GM21360 (cell line): Measurements from ENCODE around the gene LNX1.
A peak's percentile ranks its signal among the peaks of the same experiment; 100 is the strongest.

Experiments used
- ATAC-seq: cut with Tn5 transposase; IDR thresholded peaks from one replicate; pipeline ENCODE4 v1.9.1; 2021; ENCODE audit warnings: mild to moderate bottlenecking, moderate library complexity; ENCODE audit not compliant: unreplicated experiment

The LNX1 gene

GRCh38 chr4:53591372-53591892 lies at the start of gene LNX1:
LNX1 (minus strand) TSS chr4:53591486; CDS start chr4:53574002, 17,484 bp downstream.
- ATAC-seq: peak; percentile 41

- ATAC-seq: peak; percentile 77
Observed at GRCh38 chr4:53640576-53641453, 49.5 kb upstream of the LNX1 start.

GRCh38 chr4:53638919-53639318 lies 47.6 kb upstream of the LNX1 start:
- no peak for ATAC-seq

GRCh38 chr4:53637348-53637747 lies 46.1 kb upstream of the LNX1 start:
- ATAC-seq: no peak

GRCh38 chr4:53635697-53636483 lies 44.6 kb upstream of the LNX1 start:
- no peak for ATAC-seq

GRCh38 chr4:53633608-53634007 lies 42.3 kb upstream of the LNX1 start:
- no peak for ATAC-seq

- no peak for ATAC-seq
Observed at GRCh38 chr4:53629296-53629695, 38.0 kb upstream of the LNX1 start.

GRCh38 chr4:53626491-53626890 lies 35.2 kb upstream of the LNX1 start:
- ATAC-seq: no peak

- no peak for ATAC-seq
Observed at GRCh38 chr4:53625888-53626287, 34.6 kb upstream of the LNX1 start.

- no peak for ATAC-seq
Observed at GRCh38 chr4:53622739-53623151, 31.5 kb upstream of the LNX1 start.

- no peak for ATAC-seq
Observed at GRCh38 chr4:53620956-53621355, 29.7 kb upstream of the LNX1 start.

GRCh38 chr4:53619431-53619830 lies 28.1 kb upstream of the LNX1 start:
- no peak for ATAC-seq

- ATAC-seq: no peak
Observed at GRCh38 chr4:53618321-53618720, 27.0 kb upstream of the LNX1 start.

GRCh38 chr4:53617101-53617680 lies 25.9 kb upstream of the LNX1 start:
- ATAC-seq: no peak

- no peak for ATAC-seq
Observed at GRCh38 chr4:53616219-53616618, 24.9 kb upstream of the LNX1 start.

- ATAC-seq: no peak
Observed at GRCh38 chr4:53614591-53614990, 23.3 kb upstream of the LNX1 start.

- ATAC-seq: no peak
Observed at GRCh38 chr4:53613428-53613827, 22.1 kb upstream of the LNX1 start.

GRCh38 chr4:53608649-53609048 lies 17.4 kb upstream of the LNX1 start:
- ATAC-seq: no peak

- ATAC-seq: no peak
Observed at GRCh38 chr4:53608242-53608641, 17.0 kb upstream of the LNX1 start.

GRCh38 chr4:53605783-53606182 lies 14.5 kb upstream of the LNX1 start:
- no peak for ATAC-seq

- ATAC-seq: no peak
Observed at GRCh38 chr4:53602390-53602789, 11.1 kb upstream of the LNX1 start.
